UCSD-AML1 (cell line): ENCODE results near the gene SPHK1.

Experiments
- DNase-seq: peaks from one replicate; lab custom pipeline; 2025; ENCODE audit not compliant: unreplicated experiment; lab: John Stamatoyannopoulos, UW

SPHK1 gene

GRCh38 chr17:76383546-76384221 lies 725 bp upstream of the SPHK1 start:
- peak; percentile 64 for DNase-seq

DNA sequence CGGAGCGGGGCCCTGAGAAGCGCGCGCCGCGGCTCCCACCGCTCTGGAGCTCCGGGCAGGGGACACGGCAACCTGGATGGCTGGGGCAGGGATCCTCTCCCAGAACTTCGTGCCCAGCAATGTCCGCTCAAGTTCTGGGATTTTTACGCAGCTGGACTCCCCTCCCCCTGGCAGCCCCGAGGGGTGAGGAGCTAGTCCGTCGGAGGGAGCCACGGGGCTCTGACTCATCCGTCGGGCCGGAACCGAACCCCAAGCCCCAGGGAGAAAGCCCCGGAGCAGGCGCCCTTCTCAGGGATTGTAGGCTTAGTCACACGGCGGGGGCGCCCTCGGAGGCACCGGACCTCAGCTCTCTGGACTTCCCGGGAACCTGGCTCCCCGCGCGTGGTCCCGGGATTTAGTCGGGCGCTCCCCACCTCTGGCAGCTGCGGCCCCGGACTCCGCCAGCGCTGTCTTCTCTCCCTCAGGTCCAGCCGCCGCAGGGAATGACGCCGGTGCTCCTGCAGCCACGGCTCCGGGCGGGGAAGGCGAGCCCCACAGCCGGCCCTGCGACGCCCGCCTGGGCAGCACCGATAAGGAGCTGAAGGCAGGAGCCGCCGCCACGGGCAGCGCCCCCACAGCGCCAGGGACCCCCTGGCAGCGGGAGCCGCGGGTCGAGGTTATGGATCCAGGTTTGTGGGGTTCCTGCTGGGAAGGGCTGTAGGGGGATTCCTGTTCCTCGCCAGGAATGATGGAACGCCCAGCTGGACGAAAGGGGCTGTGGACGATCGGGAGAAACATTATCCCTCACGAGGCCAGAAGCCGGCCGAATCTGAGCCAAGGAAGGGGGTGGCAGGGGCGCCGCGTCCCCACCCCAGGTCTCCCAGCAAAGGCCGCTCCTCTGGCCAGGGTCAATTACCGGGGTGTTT lies 830 bp downstream of the SPHK1 start:
- DNase-seq = no peak

GRCh38 chr17:76385892-76386786 lies 1.7 kb downstream of the SPHK1 start:
- DNase-seq = peak; percentile 82

GRCh38 chr17:76386966-76387765 lies 2.8 kb downstream of the SPHK1 start:
- DNase-seq = no peak

- DNase-seq = no peak
These were observed 4.8 kb downstream of the SPHK1 start for GRCh38 chr17:76388966-76389888.

- DNase-seq = no peak
These were observed 5.6 kb downstream of the SPHK1 start for GRCh38 chr17:76390003-76390421.

DNA sequence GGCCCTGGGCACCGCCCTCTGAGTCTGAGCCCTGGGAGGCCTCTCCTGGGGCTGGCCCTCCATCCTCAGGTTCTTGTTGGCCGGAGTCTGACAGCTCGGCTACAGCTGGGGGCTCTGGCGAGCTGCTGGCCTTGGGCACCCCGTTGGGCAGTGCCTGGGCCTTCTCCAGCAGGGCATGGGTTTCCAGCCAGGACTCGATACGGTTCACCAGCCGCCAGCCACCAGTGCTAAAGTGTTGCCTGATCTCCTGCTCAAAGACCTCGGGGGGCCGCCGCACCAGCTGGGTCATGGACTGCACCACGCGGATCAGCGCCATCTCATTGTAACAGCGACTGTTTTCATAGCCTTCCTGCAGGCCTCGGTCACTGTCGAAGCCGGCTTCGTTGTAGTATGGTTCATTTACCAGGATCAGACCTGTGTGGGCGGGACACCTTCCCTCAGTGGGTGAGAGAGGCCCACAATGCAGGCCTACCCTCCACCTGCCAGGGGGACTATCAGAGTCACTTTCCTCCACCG lies 6.8 kb downstream of the SPHK1 start:
- DNase-seq = no peak

DNA sequence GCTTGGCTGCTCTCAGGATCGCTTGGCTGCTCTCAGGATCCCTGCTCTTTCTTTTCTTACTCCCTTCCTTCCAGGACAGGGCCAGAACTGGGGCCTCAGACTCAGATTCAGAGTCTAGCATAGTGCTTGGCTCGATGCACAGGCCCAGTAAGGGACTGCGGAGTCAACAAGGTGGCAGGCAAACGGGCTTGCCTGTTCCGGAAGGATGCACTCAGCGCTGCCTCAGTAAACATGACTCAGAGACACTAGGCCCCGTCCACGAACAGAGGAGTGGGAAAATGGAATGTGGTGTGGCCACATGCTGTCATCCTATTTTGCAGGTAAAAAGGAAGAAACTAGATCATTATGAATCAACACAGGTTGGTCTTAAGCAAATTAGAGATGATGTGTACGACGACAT lies 9.8 kb downstream of the SPHK1 start:
- no peak for DNase-seq

DNA sequence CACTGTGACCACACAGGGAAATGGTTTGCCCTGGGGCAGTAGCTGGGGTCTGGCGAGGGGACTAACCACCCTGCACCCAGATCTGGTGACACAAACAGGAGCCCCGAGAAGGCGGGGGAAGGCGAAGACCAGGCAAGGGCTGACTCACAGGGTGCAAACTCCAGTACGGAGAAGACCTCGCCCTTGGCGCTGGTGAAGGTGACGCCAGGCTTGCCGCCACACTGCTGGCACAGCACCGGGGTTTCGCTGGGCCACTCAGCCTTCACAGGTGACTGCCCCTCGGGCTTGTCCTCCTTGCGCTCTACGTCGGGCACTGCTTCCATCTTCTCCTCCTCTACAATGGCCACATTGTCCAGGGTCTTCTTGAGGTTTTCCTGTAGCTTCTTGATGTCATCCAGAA lies 11.6 kb downstream of the SPHK1 start:
- no peak for DNase-seq

GRCh38 chr17:76397184-76397583 lies 12.8 kb downstream of the SPHK1 start:
- DNase-seq = no peak

GRCh38 chr17:76397687-76398522 lies 13.5 kb downstream of the SPHK1 start:
- DNase-seq = peak; percentile 78

DNA sequence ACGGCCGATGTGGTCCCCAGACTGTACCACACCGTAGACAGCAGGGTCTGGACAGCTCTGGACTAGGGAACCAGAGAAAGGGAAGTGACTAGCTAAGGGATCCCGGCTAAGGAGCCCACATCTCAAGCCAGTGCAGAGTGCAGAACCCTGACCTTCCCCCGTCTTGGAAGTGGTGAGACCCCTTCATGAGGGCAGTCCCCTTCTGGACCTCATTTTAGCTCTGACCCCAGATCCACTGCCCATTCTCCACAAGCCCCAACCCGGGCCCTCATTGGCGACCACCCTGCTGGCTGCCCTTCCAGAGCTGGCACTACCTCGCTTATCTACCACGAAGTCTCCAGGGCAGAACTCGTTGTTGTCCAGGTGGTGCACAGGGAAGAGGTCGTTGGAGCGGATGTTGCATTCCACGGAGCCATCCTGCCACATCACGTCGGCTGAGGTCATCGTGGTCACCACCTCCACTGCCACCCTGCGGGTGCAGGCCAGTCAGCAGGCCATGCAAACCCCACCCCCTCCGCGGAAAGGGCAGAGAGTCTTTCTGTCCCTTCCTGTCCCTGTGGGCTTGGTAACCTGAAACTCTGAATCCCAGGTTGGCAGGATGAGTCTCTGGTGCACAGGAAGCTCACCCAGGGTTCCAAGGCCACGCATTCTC lies 14.2 kb downstream of the SPHK1 start:
- DNase-seq = no peak

GRCh38 chr17:76399175-76400172 lies 15.1 kb downstream of the SPHK1 start:
- DNase-seq = no peak

DNA sequence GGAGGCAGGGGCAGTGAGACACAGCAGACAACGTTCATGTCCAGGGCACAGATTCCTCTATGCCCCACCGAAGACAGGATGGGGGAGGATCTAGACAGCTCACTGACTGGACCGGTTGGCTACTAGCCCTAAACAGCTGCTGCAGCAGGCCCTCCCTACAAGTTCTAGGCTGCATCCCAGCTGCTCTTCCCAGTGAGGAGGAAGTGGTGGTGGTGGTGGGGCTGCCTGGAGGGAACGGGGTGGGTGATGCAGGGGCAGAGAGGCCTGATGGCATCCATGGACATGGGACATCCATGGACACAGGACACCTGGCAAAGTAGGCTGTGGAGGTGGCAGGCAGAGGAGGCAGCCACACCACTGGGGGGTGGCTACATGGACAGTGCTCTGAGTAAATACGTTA lies 18.3 kb downstream of the SPHK1 start:
- DNase-seq = no peak

- DNase-seq = no peak
These were observed 19.8 kb downstream of the SPHK1 start for GRCh38 chr17:76404256-76404655.

GRCh38 chr17:76404976-76405563 lies 20.7 kb downstream of the SPHK1 start:
- DNase-seq = no peak
